GM23338 (cell line): Measurements from ENCODE around the gene REX1BD. TPM values are rescaled to one million over a fixed set of nuclear protein-coding genes. Genes with fewer than 3 reads are reported as not detected.
A peak's percentile ranks its signal among the peaks of the same experiment; 100 is the strongest.

Source experiments
- ATAC-seq: fragments of 200-7000 bp; cut with Tn5 transposase; 3 replicates; pipeline ENCODE4 v1.9.1; 2020
- DNase-seq: peaks from one replicate; pipeline ENCODE4 v3.0.0-alpha.2; 2015; ENCODE audit warnings: low spot score
- H2AFZ ChIP-seq: fragments of 200-600 bp; sonication (generic); 2 replicates; pipeline ENCODE4 v1.8.0; 2016; ENCODE audit warnings: antibody characterized with exemption, mild to moderate bottlenecking, moderate library complexity
- H3F3A ChIP-seq: fragments of 200-600 bp; sonication (generic); replicated peaks from 2 replicates; pipeline ENCODE4 v1.8.0; 2017; ENCODE audit warnings: antibody characterized with exemption, mixed run types, low read depth
- H3K27ac ChIP-seq: fragments of 200-600 bp; sonication (generic); 2 replicates; pipeline ENCODE4 v1.6.1; 2016; ENCODE audit warnings: low read depth
- H3K27me3 ChIP-seq: fragments of 200-600 bp; sonication (generic); 2 replicates; pipeline ENCODE4 v1.8.0; 2016; ENCODE audit warnings: mild to moderate bottlenecking, mixed run types, moderate library complexity; ENCODE audit not compliant: insufficient read depth
- H3K36me3 ChIP-seq: fragments of 200-600 bp; sonication (generic); 2 replicates; pipeline ENCODE4 v1.8.0; 2016; ENCODE audit warnings: mild to moderate bottlenecking; ENCODE audit not compliant: insufficient read depth
- H3K4me1 ChIP-seq: fragments of 200-600 bp; sonication (generic); 2 replicates; pipeline ENCODE4 v1.8.0; 2016; ENCODE audit warnings: mild to moderate bottlenecking, moderate library complexity; ENCODE audit not compliant: insufficient read depth
- H3K4me2 ChIP-seq: fragments of 200-600 bp; sonication (generic); 2 replicates; pipeline ENCODE4 v1.7.1; 2017; ENCODE audit warnings: mixed run types
- H3K4me3 ChIP-seq: fragments of 200-600 bp; sonication (generic); 2 replicates; pipeline ENCODE4 v1.6.1; 2016; ENCODE audit warnings: mixed run types
- H3K79me2 ChIP-seq: fragments of 200-600 bp; sonication (generic); replicated peaks from 2 replicates; pipeline ENCODE4 v1.8.0; 2017; ENCODE audit warnings: mild to moderate bottlenecking; ENCODE audit not compliant: insufficient read depth
- H3K9me2 ChIP-seq: fragments of 200-600 bp; sonication (generic); 2 replicates; pipeline ENCODE4 v1.8.0; 2017; ENCODE audit not compliant: insufficient read depth
- H4K20me1 ChIP-seq: fragments of 200-600 bp; sonication (generic); replicated peaks from 2 replicates; pipeline ENCODE4 v1.8.0; 2017; ENCODE audit warnings: mild to moderate bottlenecking; ENCODE audit not compliant: insufficient read depth
- H3K27ac Mint-ChIP-seq: 2 replicates; pipeline ENCODE4 v1.8.0; 2020; ENCODE audit warnings: inconsistent platforms, mild to moderate bottlenecking, moderate library complexity, mixed read lengths
- H3K27me3 Mint-ChIP-seq: 3 replicates; pipeline ENCODE4 v1.8.0; 2022; ENCODE audit warnings: low read depth, mild to moderate bottlenecking, moderate library complexity, mixed read lengths, inconsistent platforms; ENCODE audit not compliant: insufficient read depth, poor library complexity
- H3K36me3 Mint-ChIP-seq: 3 replicates; pipeline ENCODE4 v1.8.0; 2021; ENCODE audit warnings: low read depth, mild to moderate bottlenecking, inconsistent platforms, moderate library complexity, mixed read lengths
- H3K4me1 Mint-ChIP-seq: 3 replicates; pipeline ENCODE4 v1.8.0; 2020; ENCODE audit warnings: mild to moderate bottlenecking, inconsistent platforms, mixed read lengths
- H3K4me3 Mint-ChIP-seq: 3 replicates; pipeline ENCODE4 v1.8.0; 2021; ENCODE audit warnings: moderate library complexity, mild to moderate bottlenecking, inconsistent platforms, mixed read lengths
- H3K9me3 Mint-ChIP-seq: 3 replicates; pipeline ENCODE4 v1.8.0; 2020; ENCODE audit warnings: moderate library complexity, mild to moderate bottlenecking, inconsistent platforms, mixed read lengths
- CREB1 ChIP-seq: fragments of 250-450 bp; sonication (Bioruptor Pico); IDR thresholded peaks from 2 replicates; pipeline ENCODE4 v1.5.0; 2020; ENCODE audit warnings: low read depth, mild to moderate bottlenecking, moderate library complexity
- EZH2 ChIP-seq: fragments of 200-600 bp; sonication (generic); IDR thresholded peaks from one replicate; pipeline ENCODE4 v1.8.0; 2017; ENCODE audit warnings: antibody characterized with exemption, mild to moderate bottlenecking, low read depth; ENCODE audit not compliant: unreplicated experiment
- EZH2phosphoT487 ChIP-seq: fragments of 200-600 bp; sonication (generic); IDR thresholded peaks from one replicate; pipeline ENCODE4 v1.8.1; 2018; ENCODE audit warnings: antibody characterized with exemption; ENCODE audit not compliant: unreplicated experiment
- JUNB ChIP-seq: IDR thresholded peaks from one replicate; pipeline ENCODE4 v1.6.1; 2016; ENCODE audit warnings: antibody characterized with exemption; ENCODE audit not compliant: unreplicated experiment
- NANOG ChIP-seq: IDR thresholded peaks from 2 replicates; pipeline ENCODE4 v1.6.1; 2016; ENCODE audit warnings: antibody characterized with exemption, borderline replicate concordance
- POLR2AphosphoS5 ChIP-seq: IDR thresholded peaks from 2 replicates; pipeline ENCODE4 v1.6.1; 2016; ENCODE audit warnings: antibody characterized with exemption, low read depth
- STAT1 ChIP-seq: IDR thresholded peaks from one replicate; pipeline ENCODE4 v1.6.1; 2016; ENCODE audit warnings: antibody characterized with exemption; ENCODE audit not compliant: unreplicated experiment
- ZNF114 ChIP-seq: fragments of 250-450 bp; sonication (Bioruptor Pico); IDR thresholded peaks from 2 replicates; pipeline ENCODE4 v1.5.0; 2020; ENCODE audit warnings: mild to moderate bottlenecking, moderate library complexity
- ZNF331 ChIP-seq: fragments of 250-450 bp; sonication (Bioruptor Pico); IDR thresholded peaks from 2 replicates; pipeline ENCODE4 v1.5.0; 2020; ENCODE audit warnings: low read depth, mild to moderate bottlenecking, moderate library complexity
- ZNF462 ChIP-seq: fragments of 250-450 bp; sonication (Bioruptor Pico); IDR thresholded peaks from 2 replicates; pipeline ENCODE4 v1.5.0; 2020; ENCODE audit warnings: mild to moderate bottlenecking, moderate library complexity
- long read RNA-seq: library from polyadenylated mRNA; unstranded; transcript quantifications from one replicate; pipeline ENCODE4 v2.0.0, GENCODE V29; 2020; ENCODE audit not compliant: unreplicated experiment
- polyA plus RNA-seq: library from polyadenylated mRNA; unstranded; fragments of >200 nt; fragmentation: Nextera tagmentation; extraction: Ambion mirVana; gene quantifications from 2 replicates; pipeline ENCODE4 v1.2.1, GENCODE V29; 2016
- total RNA-seq: library from RNA; depleted of rRNA; stranded (reverse); fragments of >200 nt; shearing (Covaris generic); gene quantifications from 2 replicates; pipeline ENCODE4 v1.2.3, GENCODE V29; 2014; rRNA removed
- TF ChIP-seq, protein P1 (sequence below): IDR thresholded peaks from 2 replicates; pipeline ENCODE4 v1.6.1; 2016; ENCODE audit warnings: antibody characterized with exemption
- TF ChIP-seq, protein P2 (sequence below): IDR thresholded peaks from one replicate; pipeline ENCODE4 v1.6.1; 2018; ENCODE audit warnings: antibody characterized with exemption; ENCODE audit not compliant: unreplicated experiment

Gene REX1BD
- 121 and 124 TPM in 2 replicates for total RNA-seq
- 135 and 138 TPM in 2 replicates for polyA plus RNA-seq
- long read RNA-seq, transcript REX1BD-202 (5 exons, 702 nt) = minor isoform, 30 of 117 reads
- long read RNA-seq, transcript REX1BD-205 (4 exons, 1,081 nt) = minor isoform, 27 of 117 reads
- long read RNA-seq, transcript REX1BD-201 (5 exons, 839 nt) = major isoform, 40 of 117 reads
- long read RNA-seq, partial matches to known transcripts = 12 of 117 reads
- long read RNA-seq, other reads (novel, unspliced or antisense) = 4 of 117 reads

- Histone ChIP-seq H3K4me3 (peak within 1 kb of the TSS; percentile 91), H3K27me3 (no peaks in the 10 kb centered on the region), H3K79me2 (peaks cover 3% of the 10 kb centered on the region; the same call in 1 of the 2 replicates), H4K20me1 (no peaks in the 10 kb centered on the region; the same call in 1 of the 2 replicates), H3K4me1 (peaks cover 16% of the 10 kb centered on the region), H3F3A (peaks cover 33% of the 10 kb centered on the region), H3K9me2 (no peaks in the 10 kb centered on the region), H3K4me2 (peak within 1 kb of the TSS; percentile 75), H3K27ac (peak within 1 kb of the TSS; percentile 89), H3K36me3 (no peaks in the 10 kb centered on the region; the same call in 1 of the 2 replicates), H2AFZ (peak within 1 kb of the TSS; percentile 97)
- H3K4me1 Mint-ChIP-seq = peaks cover 25% of the 10 kb centered on the region
- peak; percentile 88 for DNase-seq
- H3K4me3 Mint-ChIP-seq = peak within 1 kb of the TSS; percentile 86
- peak within 1 kb of the TSS; percentile 99 for H3K27ac Mint-ChIP-seq
- H3K36me3 Mint-ChIP-seq = peaks cover 17% of the 10 kb centered on the region
- H3K27me3 Mint-ChIP-seq = peaks cover 40% of the 10 kb centered on the region
- H3K9me3 Mint-ChIP-seq = 0 out of 3 replicates have a peak, but pooled peaks cover 4% of the 10 kb centered on the region
- ATAC-seq = peak; percentile 70
- TF ChIP-seq ZNF462 (CRISPR knock-in tag) (no peak), STAT1 (no peak), NANOG (no peak), ZNF331 (no peak), POLR2AphosphoS5 (peak; percentile 88), ZNF114 (CRISPR knock-in tag) (no peak), JUNB (no peak), CREB1 (CRISPR knock-in tag) (peak; percentile 47), EZH2 (no peak), EZH2phosphoT487 (no peak)
- TF ChIP-seq, protein P1, sequence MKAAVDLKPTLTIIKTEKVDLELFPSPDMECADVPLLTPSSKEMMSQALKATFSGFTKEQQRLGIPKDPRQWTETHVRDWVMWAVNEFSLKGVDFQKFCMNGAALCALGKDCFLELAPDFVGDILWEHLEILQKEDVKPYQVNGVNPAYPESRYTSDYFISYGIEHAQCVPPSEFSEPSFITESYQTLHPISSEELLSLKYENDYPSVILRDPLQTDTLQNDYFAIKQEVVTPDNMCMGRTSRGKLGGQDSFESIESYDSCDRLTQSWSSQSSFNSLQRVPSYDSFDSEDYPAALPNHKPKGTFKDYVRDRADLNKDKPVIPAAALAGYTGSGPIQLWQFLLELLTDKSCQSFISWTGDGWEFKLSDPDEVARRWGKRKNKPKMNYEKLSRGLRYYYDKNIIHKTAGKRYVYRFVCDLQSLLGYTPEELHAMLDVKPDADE = peak; percentile 68; the same call in 1 of the 2 replicates
- TF ChIP-seq, protein P2, sequence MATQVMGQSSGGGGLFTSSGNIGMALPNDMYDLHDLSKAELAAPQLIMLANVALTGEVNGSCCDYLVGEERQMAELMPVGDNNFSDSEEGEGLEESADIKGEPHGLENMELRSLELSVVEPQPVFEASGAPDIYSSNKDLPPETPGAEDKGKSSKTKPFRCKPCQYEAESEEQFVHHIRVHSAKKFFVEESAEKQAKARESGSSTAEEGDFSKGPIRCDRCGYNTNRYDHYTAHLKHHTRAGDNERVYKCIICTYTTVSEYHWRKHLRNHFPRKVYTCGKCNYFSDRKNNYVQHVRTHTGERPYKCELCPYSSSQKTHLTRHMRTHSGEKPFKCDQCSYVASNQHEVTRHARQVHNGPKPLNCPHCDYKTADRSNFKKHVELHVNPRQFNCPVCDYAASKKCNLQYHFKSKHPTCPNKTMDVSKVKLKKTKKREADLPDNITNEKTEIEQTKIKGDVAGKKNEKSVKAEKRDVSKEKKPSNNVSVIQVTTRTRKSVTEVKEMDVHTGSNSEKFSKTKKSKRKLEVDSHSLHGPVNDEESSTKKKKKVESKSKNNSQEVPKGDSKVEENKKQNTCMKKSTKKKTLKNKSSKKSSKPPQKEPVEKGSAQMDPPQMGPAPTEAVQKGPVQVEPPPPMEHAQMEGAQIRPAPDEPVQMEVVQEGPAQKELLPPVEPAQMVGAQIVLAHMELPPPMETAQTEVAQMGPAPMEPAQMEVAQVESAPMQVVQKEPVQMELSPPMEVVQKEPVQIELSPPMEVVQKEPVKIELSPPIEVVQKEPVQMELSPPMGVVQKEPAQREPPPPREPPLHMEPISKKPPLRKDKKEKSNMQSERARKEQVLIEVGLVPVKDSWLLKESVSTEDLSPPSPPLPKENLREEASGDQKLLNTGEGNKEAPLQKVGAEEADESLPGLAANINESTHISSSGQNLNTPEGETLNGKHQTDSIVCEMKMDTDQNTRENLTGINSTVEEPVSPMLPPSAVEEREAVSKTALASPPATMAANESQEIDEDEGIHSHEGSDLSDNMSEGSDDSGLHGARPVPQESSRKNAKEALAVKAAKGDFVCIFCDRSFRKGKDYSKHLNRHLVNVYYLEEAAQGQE = no peak
These were observed at the start of gene REX1BD for GRCh38 chr19:18588611-18589379. TSS of gene REX1BD (plus strand) at chr19:18588798. CDS start at chr19:18588802, 4 bp downstream.
